Hepatocyte (in vitro differentiated cells): Measurements from ENCODE around the gene ORAI2.

Experiments
- CTCF ChIP-seq: fragments of 200-600 bp; sonication (generic); IDR thresholded peaks from 2 replicates; pipeline ENCODE4 v1.5.1; 2016; ENCODE audit warnings: antibody characterized with exemption, mild to moderate bottlenecking; ENCODE audit not compliant: poor library complexity
- EZH2phosphoT487 ChIP-seq: fragments of 200-600 bp; sonication (generic); IDR thresholded peaks from one replicate; pipeline ENCODE4 v1.6.1; 2018; ENCODE audit warnings: antibody characterized with exemption, mild to moderate bottlenecking, low read depth, moderate library complexity; ENCODE audit not compliant: unreplicated experiment, severe bottlenecking

- no peak for TF ChIP-seq CTCF
- no peak for TF ChIP-seq EZH2phosphoT487
These were observed 19.1 kb downstream of the ORAI2 start for GRCh38 chr7:102452451-102452850.
